K562 (cell line): ENCODE measurements around the gene GPR3. TPM values are rescaled to one million over a fixed set of nuclear protein-coding genes. Genes with fewer than 3 reads are reported as not detected.

ENCODE experiments used
- CBX3 ChIP-seq, 2 experiments: IDR thresholded peaks; 1 replicate in 1 of 2; 2 replicates in 1 of 2; pipeline ENCODE4 v1.6.1; 2012; ENCODE audit warnings: inconsistent platforms in 2 of 2, low read length in 2 of 2, borderline replicate concordance in 1 of 2, control low read depth in 1 of 2
- DPF2 ChIP-seq: fragments of 450-650 bp; IDR thresholded peaks from 2 replicates; pipeline ENCODE4 v1.6.1; 2016
- ETS1 ChIP-seq: conservative IDR thresholded peaks from 2 replicates; pipeline ENCODE4 v1.6.1; 2011; ENCODE audit warnings: low read depth, mild to moderate bottlenecking, low read length; ENCODE audit not compliant: control insufficient read depth
- FOXK1 ChIP-seq: sonication (generic); formaldehyde crosslinking; IDR thresholded peaks from 2 replicates; pipeline ENCODE4 v1.8.0; 2022; ENCODE audit warnings: missing genetic modification reagents, mild to moderate bottlenecking, borderline replicate concordance
- HMBOX1 ChIP-seq: sonication (generic); IDR thresholded peaks from 2 replicates; pipeline ENCODE4 v1.6.1; 2016
- JUNB ChIP-seq: fragments of 450-650 bp; formaldehyde crosslinking; conservative IDR thresholded peaks from 2 replicates; pipeline ENCODE4 v1.4.0; 2020; ENCODE audit warnings: mild to moderate bottlenecking
- NCOA1 ChIP-seq: fragments of 450-650 bp; IDR thresholded peaks from 2 replicates; pipeline ENCODE4 v1.6.1; 2016; ENCODE audit warnings: low read depth
- STAG1 ChIP-seq: sonication (generic); formaldehyde crosslinking; IDR thresholded peaks from 2 replicates; pipeline ENCODE4 v1.5.0; 2020; ENCODE audit warnings: missing genetic modification reagents, borderline replicate concordance
- SUPT5H ChIP-seq: fragments of 450-650 bp; IDR thresholded peaks from 2 replicates; pipeline ENCODE4 v1.6.1; 2016
- TARDBP ChIP-seq: fragments of 450-650 bp; IDR thresholded peaks from 2 replicates; pipeline ENCODE4 v1.6.1; 2016
- VEZF1 ChIP-seq: fragments of 200-800 bp; sonication (Bioruptor generic); IDR thresholded peaks from 2 replicates; pipeline ENCODE4 v1.6.1; 2017; ENCODE audit warnings: missing genetic modification characterization, missing compliant biosample characterization
- ZNF212 ChIP-seq: fragments of 450-650 bp; formaldehyde crosslinking; IDR thresholded peaks from 2 replicates; pipeline ENCODE4 v1.4.0; 2020; ENCODE audit warnings: mild to moderate bottlenecking
- ZNF511 ChIP-seq: sonication (generic); formaldehyde crosslinking; IDR thresholded peaks from 2 replicates; pipeline ENCODE4 v1.8.0; 2022; ENCODE audit warnings: mild to moderate bottlenecking, missing genetic modification reagents
- polyA plus RNA-seq, 8 experiments: library from polyadenylated mRNA; depleted of rRNA in 4 of 8; stranded (reverse) in 5 of 8; unstranded in 3 of 8; fragments of >200 nt; fragmentation: Nextera tagmentation in 2 of 8; fragmentation: Illumina TruSeq in 1 of 8; extraction: Ambion mirVana in 2 of 8; extraction: Trizol in 1 of 8; gene quantifications; 2 replicates each; pipeline versions ENCODE4 v1.2.1 to v1.2.3, GENCODE V29; 2011 to 2014; ENCODE audit warnings: inconsistent platforms in 1 of 8, missing spikeins in 1 of 8
- total RNA-seq, 7 experiments: library from RNA; depleted of rRNA in 6 of 7; stranded (reverse); fragments of >200 nt in 6 of 7; fragmentation: Illumina TruSeq in 2 of 7; extraction: Trizol in 2 of 7; gene quantifications; 2 replicates each; pipeline versions ENCODE4 v1.2.1 to v1.2.3, GENCODE V29; 2011 to 2021; ENCODE audit warnings: low replicate concordance in 1 of 7
- TF ChIP-seq, protein P1 (sequence below): fragments of 450-650 bp; IDR thresholded peaks from 2 replicates; pipeline ENCODE4 v1.6.1; 2016; ENCODE audit warnings: antibody characterized with exemption
- TF ChIP-seq, protein P2 (sequence below): sonication (generic); formaldehyde crosslinking; IDR thresholded peaks from 2 replicates; pipeline ENCODE4 v1.8.0; 2022; ENCODE audit warnings: mild to moderate bottlenecking, missing genetic modification reagents
- TF ChIP-seq, protein P3 (sequence below): fragments of 250-450 bp; sonication (Bioruptor Pico); IDR thresholded peaks from 2 replicates; pipeline ENCODE4 v1.9.0; 2021; ENCODE audit warnings: mild to moderate bottlenecking, inconsistent platforms

Gene GPR3
- total and polyA plus RNA-seq, 9 of the 15 experiments (the other 6 are each of a cell fraction or from before 2014, with no cell fraction given) = 0.24 to 11.5 (median 3.7) TPM

- TF ChIP-seq TARDBP (no peak), ZNF511 (no peak), CBX3 (IDR thresholded peaks at IDR 0.05; ENCODE audit: borderline replicate concordance in 1 of 2, low read length in 2 of 2) (no peak), ETS1 (no peak), HMBOX1 (no peak), ZNF212 (no peak), SUPT5H (no peak), NCOA1 (no peak), DPF2 (peak; percentile 37; the same call in 1 of the 2 replicates), VEZF1 (peak; percentile 86), FOXK1 (CRISPR knock-in tag) (no peak), JUNB (CRISPR knock-in tag) (no peak), STAG1 (CRISPR knock-in tag) (no peak)
- TF ChIP-seq, protein P1, sequence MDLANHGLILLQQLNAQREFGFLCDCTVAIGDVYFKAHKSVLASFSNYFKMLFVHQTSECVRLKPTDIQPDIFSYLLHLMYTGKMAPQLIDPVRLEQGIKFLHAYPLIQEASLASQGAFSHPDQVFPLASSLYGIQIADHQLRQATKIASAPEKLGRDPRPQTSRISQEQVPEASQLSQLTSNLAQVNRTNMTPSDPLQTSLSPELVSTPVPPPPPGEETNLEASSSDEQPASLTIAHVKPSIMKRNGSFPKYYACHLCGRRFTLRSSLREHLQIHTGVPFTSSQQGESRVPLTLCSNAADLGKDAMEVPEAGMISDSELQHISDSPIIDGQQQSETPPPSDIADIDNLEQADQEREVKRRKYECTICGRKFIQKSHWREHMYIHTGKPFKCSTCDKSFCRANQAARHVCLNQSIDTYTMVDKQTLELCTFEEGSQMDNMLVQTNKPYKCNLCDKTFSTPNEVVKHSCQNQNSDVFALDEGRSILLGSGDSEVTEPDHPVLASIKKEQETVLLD = peak; percentile 14; the same call in 1 of the 2 replicates
- TF ChIP-seq, protein P2, sequence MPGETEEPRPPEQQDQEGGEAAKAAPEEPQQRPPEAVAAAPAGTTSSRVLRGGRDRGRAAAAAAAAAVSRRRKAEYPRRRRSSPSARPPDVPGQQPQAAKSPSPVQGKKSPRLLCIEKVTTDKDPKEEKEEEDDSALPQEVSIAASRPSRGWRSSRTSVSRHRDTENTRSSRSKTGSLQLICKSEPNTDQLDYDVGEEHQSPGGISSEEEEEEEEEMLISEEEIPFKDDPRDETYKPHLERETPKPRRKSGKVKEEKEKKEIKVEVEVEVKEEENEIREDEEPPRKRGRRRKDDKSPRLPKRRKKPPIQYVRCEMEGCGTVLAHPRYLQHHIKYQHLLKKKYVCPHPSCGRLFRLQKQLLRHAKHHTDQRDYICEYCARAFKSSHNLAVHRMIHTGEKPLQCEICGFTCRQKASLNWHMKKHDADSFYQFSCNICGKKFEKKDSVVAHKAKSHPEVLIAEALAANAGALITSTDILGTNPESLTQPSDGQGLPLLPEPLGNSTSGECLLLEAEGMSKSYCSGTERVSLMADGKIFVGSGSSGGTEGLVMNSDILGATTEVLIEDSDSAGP (CRISPR knock-in tag) = no peak
- TF ChIP-seq, protein P3, sequence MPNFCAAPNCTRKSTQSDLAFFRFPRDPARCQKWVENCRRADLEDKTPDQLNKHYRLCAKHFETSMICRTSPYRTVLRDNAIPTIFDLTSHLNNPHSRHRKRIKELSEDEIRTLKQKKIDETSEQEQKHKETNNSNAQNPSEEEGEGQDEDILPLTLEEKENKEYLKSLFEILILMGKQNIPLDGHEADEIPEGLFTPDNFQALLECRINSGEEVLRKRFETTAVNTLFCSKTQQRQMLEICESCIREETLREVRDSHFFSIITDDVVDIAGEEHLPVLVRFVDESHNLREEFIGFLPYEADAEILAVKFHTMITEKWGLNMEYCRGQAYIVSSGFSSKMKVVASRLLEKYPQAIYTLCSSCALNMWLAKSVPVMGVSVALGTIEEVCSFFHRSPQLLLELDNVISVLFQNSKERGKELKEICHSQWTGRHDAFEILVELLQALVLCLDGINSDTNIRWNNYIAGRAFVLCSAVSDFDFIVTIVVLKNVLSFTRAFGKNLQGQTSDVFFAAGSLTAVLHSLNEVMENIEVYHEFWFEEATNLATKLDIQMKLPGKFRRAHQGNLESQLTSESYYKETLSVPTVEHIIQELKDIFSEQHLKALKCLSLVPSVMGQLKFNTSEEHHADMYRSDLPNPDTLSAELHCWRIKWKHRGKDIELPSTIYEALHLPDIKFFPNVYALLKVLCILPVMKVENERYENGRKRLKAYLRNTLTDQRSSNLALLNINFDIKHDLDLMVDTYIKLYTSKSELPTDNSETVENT (CRISPR knock-in tag) = no peak
Measured at GRCh38 chr1:27377760-27378495, 14.5 kb upstream of the GPR3 start (continued).
